ENCODE data around the gene CEMIP. TPM values are rescaled to one million over a fixed set of nuclear protein-coding genes. Genes with fewer than 3 reads are reported as not detected.

CEMIP gene
- total RNA-seq, 2 donors from 2014 or later = 1.6 TPM; not detected in 1

DNA sequence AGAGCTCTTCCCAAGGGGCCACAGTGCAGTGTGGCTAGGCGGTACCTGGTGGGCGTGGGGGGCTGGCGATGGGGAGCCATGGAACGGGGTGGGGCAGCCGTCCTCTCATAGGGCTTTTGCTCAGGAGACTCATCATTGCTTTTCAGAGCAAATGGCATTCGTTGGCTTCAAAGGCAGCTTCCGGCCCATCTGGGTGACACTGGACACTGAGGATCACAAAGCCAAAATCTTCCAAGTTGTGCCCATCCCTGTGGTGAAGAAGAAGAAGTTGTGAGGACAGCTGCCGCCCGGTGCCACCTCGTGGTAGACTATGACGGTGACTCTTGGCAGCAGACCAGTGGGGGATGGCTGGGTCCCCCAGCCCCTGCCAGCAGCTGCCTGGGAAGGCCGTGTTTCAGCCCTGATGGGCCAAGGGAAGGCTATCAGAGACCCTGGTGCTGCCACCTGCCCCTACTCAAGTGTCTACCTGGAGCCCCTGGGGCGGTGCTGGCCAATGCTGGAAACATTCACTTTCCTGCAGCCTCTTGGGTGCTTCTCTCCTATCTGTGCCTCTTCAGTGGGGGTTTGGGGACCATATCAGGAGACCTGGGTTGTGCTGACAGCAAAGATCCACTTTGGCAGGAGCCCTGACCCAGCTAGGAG is 169.6 kb downstream of the CEMIP start:
- DNase-seq = no peak
- H3K36me3 ChIP-seq (replicated peaks in 1 of 2; ENCODE audit: insufficient read depth in 1 of 2, low read depth in 2 of 2) = peaks cover 0 to 19% of the 10 kb centered on the region in 2 donors
- WGBS, 2 donors = 93 to 100% methylated on average over 4 to 12 of the region's 13 CpGs

DNA sequence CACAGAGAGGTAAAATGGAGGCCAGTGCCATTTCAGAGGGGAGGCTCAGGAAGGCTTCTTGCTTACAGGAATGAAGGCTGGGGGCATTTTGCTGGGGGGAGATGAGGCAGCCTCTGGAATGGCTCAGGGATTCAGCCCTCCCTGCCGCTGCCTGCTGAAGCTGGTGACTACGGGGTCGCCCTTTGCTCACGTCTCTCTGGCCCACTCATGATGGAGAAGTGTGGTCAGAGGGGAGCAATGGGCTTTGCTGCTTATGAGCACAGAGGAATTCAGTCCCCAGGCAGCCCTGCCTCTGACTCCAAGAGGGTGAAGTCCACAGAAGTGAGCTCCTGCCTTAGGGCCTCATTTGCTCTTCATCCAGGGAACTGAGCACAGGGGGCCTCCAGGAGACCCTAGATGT is 170.6 kb downstream of the CEMIP start:
- no peaks in the 10 kb centered on the region for H3K27me3 ChIP-seq
- H3K36me3 ChIP-seq (replicated peaks in 1 of 2; ENCODE audit: insufficient read depth in 1 of 2, low read depth in 2 of 2) = peaks cover 0 to 19% of the 10 kb centered on the region in 2 donors
- ATAC-seq (no peak), DNase-seq (no peak)
- no peak overlapping the region for H3K27ac ChIP-seq
- no peak for TF ChIP-seq POLR2A (IDR thresholded peaks at IDR 0.05)
- TF ChIP-seq, protein P1, sequence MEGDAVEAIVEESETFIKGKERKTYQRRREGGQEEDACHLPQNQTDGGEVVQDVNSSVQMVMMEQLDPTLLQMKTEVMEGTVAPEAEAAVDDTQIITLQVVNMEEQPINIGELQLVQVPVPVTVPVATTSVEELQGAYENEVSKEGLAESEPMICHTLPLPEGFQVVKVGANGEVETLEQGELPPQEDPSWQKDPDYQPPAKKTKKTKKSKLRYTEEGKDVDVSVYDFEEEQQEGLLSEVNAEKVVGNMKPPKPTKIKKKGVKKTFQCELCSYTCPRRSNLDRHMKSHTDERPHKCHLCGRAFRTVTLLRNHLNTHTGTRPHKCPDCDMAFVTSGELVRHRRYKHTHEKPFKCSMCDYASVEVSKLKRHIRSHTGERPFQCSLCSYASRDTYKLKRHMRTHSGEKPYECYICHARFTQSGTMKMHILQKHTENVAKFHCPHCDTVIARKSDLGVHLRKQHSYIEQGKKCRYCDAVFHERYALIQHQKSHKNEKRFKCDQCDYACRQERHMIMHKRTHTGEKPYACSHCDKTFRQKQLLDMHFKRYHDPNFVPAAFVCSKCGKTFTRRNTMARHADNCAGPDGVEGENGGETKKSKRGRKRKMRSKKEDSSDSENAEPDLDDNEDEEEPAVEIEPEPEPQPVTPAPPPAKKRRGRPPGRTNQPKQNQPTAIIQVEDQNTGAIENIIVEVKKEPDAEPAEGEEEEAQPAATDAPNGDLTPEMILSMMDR (IDR thresholded peaks at IDR 0.05) = no peak
- H3K4me1 ChIP-seq = no peaks in the 10 kb centered on the region
- WGBS, 2 donors = 91 to 95% methylated on average over 4 of the region's 4 CpGs
- H3K4me3 ChIP-seq = no peak overlapping the region
- no peaks in the 10 kb centered on the region for H3K9me3 ChIP-seq
- intact Hi-C loops (cut with DNase I) = no loop called here

More for the DNA sequence above, 169.6 kb downstream of the CEMIP start:
- intact Hi-C loops (cut with DNase I) = no loop called here
- TF ChIP-seq POLR2A (IDR thresholded peaks at IDR 0.05) = no peak
- TF ChIP-seq, protein P1 (IDR thresholded peaks at IDR 0.05) = no peak
- Histone ChIP-seq H3K27me3 (no peaks in the 10 kb centered on the region), H3K4me1 (no peaks in the 10 kb centered on the region), H3K27ac (no peak overlapping the region), H3K4me3 (no peak overlapping the region), H3K9me3 (no peaks in the 10 kb centered on the region)
- ATAC-seq = no peak

DNA sequence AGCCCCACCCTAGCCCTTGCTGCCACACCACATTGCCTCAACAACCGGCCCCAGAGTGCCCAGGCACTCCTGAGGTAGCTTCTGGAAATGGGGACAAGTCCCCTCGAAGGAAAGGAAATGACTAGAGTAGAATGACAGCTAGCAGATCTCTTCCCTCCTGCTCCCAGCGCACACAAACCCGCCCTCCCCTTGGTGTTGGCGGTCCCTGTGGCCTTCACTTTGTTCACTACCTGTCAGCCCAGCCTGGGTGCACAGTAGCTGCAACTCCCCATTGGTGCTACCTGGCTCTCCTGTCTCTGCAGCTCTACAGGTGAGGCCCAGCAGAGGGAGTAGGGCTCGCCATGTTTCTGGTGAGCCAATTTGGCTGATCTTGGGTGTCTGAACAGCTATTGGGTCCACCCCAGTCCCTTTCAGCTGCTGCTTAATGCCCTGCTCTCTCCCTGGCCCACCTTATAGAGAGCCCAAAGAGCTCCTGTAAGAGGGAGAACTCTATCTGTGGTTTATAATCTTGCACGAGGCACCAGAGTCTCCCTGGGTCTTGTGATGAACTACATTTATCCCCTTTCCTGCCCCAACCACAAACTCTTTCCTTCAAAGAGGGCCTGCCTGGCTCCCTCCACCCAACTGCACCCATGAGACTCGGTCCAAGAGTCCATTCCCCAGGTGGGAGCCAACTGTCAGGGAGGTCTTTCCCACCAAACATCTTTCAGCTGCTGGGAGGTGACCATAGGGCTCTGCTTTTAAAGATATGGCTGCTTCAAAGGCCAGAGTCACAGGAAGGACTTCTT is 171.3 kb downstream of the CEMIP start:
- ATAC-seq = no peak

DNA sequence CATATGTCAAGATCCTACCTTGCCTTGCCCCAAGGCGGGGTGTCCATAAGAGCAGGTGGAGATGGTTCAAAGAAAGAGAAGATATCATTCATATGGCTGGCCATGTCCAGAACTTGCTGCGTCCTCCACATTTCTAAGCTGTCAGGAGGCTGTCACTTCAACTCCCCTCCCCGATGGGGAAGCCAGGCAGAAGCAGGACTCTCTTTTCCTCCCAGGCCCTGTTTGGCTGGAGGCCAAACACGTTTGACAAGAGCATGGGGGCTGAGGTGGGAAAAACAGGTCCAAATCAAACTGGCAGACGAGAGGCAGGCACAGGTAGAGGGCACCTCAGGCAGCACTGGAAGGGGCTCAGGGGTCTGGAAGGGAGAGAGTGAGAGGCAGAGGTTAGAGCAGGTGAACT is 172.8 kb downstream of the CEMIP start:
- Histone ChIP-seq H3K4me3 (no peak overlapping the region), H3K27me3 (no peaks in the 10 kb centered on the region), H3K27ac (no peak overlapping the region), H3K9me3 (no peaks in the 10 kb centered on the region), H3K4me1 (no peaks in the 10 kb centered on the region), H3K36me3 (replicated peaks in 1 of 2; ENCODE audit: insufficient read depth in 1 of 2, low read depth in 2 of 2) (peaks cover 0 to 15% of the 10 kb centered on the region in 2 donors)
- intact Hi-C loops (cut with DNase I) = no loop called here
- no peak for ATAC-seq
- no peak for DNase-seq
- TF ChIP-seq POLR2A (IDR thresholded peaks at IDR 0.05) = no peak
- TF ChIP-seq, protein P1 (IDR thresholded peaks at IDR 0.05) = no peak
- 67 to 69% methylated on average over 5 of the region's 5 CpGs for WGBS, 2 donors

More for the DNA sequence above, 171.3 kb downstream of the CEMIP start:
- intact Hi-C loops (cut with DNase I) = no loop called here
- Histone ChIP-seq H3K9me3 (no peaks in the 10 kb centered on the region), H3K4me3 (no peak overlapping the region), H3K36me3 (replicated peaks in 1 of 2; ENCODE audit: insufficient read depth in 1 of 2, low read depth in 2 of 2) (peaks cover 0 to 19% of the 10 kb centered on the region in 2 donors), H3K4me1 (no peaks in the 10 kb centered on the region), H3K27ac (no peak overlapping the region), H3K27me3 (no peaks in the 10 kb centered on the region)
- TF ChIP-seq POLR2A (IDR thresholded peaks at IDR 0.05) = no peak
- TF ChIP-seq, protein P1 (IDR thresholded peaks at IDR 0.05) = no peak
- WGBS, 2 donors = 83 to 88% methylated on average over 3 to 8 of the region's 8 CpGs
- no peak for DNase-seq
